HG02852 (cell line): ENCODE measurements around the gene ARHGEF11.

Source experiments
- ATAC-seq: cut with Tn5 transposase; IDR thresholded peaks from one replicate; pipeline ENCODE4 v1.9.1; 2021; ENCODE audit warnings: mild to moderate bottlenecking, moderate library complexity; ENCODE audit not compliant: unreplicated experiment

ARHGEF11 gene

DNA sequence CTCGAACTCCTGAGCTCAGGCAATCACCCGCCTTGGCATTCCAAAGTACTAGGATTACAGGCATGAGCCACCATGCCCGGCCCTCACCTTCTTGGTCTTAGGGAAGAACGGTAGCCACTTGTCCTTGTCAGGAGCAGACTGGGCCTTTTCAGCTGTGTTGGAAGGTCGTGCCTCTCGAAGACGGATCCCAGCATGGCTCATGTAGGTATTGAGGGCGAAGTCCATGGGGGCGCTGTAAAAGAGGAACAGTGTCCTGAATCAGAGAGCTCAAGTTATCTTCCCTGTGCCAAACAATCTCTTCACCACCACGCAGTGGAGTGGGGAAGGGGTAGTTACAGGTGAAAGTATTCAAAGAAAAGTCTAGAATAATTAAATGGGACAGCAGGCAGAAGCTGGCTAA is 89.2 kb downstream of the ARHGEF11 start:
- ATAC-seq, result no peak

DNA sequence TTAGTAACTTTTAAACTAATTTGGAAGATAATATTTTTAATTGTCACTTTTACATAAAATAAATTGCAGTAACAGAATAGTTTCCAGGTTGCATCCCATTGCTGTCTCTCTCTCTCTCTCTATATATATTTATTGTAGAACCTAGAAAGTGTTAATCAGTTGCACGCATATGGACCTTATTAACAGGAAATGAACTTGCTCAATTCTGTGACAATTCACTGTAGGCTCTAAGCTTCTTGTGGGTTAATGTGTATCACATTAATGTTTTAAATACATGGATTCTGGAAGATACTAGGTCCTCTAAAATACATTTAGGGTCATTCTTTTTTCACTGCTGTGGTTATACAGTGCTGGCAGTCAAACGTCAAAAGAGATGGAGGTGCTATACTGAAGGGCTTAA is 92.0 kb downstream of the ARHGEF11 start:
- ATAC-seq, result no peak

DNA sequence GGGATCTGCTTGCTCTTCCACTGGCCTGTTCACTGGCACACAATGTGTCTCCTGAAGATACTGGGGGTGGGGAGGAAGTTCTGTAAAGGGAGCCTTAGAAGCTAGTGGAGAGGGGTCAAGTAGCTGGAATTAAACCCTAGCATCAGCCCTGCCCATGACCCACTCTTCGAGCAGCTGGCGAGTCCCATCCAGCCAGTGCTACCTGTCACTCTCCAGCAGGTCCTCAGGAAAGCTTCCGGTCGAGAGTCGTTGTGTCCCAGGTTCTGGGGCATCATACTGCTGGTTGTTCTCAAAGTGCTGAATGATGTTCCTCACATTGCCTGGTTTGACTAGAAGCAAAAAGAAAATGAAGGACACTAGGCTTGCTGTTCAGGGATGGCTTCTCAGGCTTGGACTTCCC is 94.2 kb downstream of the ARHGEF11 start:
- ATAC-seq, result no peak

DNA sequence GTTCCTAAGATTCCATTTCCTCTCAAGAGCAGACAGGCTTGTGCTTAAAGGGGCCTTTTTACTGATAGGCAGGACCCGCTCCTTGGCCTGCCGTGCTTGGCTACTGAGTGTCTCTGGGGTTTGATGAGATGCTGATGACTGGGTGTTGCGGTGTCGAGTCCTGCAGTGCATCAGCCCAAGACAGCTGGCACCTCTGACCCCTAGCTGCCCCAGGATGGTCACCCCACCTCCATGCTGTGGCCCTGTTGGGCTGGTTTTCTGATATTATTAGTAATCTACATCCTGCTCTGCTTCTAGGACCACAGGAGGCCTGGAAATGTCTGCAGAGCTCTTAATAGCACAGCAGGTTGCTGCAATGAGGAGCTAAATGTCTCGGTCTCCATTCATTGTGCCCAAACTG is 96.4 kb downstream of the ARHGEF11 start:
- ATAC-seq, result no peak

DNA sequence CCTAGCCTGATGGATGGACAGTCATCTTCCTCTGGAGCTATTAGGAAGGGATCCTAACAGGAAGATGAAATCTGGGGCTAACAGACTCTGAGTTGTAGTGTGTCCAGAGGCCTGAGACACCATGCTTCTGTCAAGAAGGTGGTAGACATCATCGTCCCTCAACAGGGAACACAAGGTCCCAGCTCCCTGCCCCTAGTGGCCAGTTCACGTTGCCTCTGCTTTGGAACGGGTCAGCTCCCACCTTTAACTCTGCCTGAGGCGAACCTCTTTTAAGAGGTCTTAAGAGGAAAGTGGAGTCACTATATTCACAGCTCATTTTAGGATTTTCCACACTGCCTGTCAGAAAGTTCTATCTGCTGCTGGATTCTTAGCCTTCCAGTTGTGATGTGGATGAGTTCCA is 96.8 kb downstream of the ARHGEF11 start:
- ATAC-seq, result no peak

DNA sequence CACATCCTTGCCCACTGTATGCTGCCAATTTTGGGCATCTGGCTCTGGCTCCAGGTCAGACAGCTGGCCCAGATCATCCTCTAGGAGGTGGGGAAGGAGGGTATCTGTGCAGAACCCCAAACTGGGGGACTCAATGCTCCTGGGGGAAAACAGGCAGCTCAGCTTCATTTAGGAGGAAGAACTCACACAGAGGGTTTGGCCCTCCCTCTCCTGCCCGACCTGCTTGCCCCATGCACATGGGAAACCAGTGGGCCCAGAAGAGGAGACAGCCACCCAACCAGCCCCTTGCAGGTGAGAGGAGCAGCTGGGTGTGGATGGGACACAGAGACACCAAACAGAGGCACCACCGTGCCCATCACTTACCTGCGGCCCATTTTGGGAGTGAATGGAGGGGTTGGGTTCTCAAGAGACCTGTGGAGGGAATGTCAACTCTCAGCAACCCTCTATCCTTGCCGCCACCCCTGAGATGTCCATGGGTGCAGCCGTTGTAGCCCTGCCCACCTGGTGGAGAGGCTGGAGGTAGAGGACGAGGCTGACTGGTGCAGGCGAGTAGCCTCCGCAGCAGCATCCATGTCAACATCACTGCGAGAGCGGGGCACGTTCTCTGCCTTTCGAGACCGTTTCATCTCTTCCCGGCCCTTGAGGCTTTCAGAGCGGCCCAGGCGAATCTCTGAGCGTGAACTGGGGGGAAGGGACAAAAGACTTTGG is 97.6 kb downstream of the ARHGEF11 start:
- ATAC-seq, result no peak

DNA sequence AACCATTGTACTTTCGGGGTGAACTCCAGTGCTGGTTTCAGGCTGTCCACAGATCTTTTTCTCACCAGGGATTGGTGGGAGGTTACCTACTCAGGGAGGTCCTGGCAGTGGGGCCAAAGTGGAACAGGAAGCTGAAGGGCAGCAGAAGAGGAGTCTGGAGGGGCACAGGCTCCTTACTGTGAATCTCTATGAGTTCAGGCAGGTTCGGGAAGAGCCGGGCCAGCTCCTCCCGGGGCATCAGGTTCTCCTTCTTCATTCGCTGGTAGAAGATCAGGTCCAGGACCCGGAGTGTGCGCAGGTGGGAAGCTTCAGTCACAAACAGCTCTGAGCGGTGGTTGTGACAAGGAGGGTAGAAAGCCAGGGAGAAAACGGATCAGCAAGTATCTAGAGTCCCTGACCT is 98.4 kb downstream of the ARHGEF11 start:
- no peak for ATAC-seq

DNA sequence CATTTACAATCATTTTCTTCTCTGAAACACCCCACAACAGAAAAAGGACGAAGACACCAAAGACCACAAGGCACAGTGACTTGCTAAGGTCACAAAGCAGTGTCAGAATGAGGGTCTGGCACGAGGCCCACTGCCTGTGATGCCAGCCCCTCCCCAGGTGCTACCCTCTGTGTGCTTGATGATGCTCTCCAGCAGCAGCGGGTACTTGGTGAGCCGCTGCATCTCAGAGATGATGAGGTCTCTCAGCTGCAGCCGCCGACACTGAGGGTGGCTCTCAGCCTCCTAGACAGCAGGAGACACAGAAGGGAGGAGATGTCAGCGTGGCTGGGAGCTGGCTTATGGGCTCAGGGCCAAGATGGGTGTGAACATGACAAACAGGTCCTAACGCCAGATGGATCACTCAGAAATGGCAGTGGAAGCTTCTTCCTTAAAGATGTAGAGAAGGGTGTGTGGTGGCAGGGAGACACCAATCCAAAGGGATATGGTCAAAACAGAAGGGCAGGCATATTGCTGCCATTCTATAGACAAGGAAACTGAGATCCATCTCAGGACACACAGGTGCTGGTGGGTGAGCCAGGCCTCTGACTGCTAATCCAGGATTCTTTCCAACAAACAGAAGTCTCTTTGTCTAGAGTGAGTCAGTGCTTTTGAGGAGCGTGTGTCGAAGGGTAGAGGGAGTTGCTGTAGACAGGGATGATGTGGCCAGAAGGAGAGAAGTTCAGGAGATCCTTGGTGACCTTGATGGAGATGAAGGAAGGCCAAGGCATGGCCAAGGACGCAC is 99.5 kb downstream of the ARHGEF11 start:
- no peak for ATAC-seq

DNA sequence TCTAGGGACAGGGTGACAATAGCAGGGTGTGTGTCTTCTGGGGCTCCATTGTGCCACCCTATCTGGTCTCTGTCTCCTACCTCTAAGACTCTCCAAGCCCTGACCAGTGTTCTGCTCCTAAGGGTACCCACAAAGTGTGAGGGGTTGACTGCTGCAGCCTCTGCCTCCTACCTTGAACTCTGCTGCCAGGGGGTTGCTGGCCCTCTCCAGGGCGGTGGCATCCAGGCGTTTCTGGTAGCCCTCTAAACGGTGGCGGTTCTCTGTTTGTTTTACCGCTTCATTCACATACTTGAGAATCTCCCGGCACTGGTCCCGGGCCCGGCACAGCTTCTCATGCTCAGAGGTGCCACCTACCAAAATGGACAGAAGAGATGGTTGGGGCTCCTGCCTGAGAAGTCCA is 100.7 kb downstream of the ARHGEF11 start:
- no peak for ATAC-seq

DNA sequence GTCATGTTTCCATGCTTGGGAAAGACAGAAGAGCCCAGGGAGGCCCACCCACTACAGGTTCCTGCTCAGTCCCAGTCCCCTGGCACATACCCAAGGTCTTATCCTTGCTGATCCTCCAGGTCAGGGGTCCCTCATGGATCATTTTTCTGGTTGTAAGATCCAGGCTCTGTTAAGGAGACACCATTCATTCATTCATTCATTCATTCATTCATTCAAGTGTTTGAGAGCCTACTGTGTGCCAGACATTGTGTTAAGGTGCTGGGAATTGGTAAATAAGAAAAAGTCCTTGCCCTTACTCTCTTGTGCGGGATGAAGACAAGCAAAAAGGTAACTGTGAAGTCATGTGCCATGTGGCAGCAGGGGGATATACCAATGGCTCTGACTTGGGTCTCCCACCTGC is 101.3 kb downstream of the ARHGEF11 start:
- no peak for ATAC-seq

DNA sequence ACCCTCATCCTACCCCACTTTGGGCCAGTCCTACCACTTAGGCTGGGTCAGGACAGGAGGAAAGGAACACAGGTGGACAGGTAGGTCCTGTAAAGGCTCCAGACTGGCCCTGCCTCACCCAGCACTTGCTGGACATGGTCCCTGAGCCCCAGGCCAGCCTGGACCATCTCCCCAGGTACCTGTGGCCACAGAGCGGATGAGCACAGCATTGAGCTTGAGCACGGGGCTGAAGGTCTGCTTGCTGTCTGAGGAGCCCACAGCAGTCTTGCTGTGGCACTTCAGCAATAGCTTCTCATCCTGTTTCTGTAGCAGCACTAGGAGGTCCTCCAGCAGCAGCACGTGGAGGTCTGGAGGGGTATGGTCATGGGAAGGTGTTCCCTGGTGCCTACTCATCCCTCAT is 101.8 kb downstream of the ARHGEF11 start:
- no peak for ATAC-seq

DNA sequence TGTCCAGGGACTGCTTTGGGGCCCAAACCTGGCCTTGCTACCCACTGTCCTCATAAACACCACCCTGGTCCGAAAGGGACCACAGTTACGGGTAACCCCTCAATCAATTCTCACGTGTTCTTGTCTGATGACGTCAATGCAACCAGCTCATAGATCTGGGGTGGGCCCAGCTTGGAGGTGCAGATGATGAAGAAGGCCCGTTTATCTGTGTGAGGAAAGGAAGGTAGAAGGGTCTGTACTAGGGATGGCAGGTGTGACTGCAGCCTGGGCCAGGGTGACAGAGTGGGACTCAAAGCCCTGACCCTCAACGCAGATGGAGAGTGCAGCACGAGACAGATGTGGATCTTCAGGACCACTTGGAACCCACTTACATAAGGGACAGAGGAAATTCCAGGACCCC is 103.0 kb downstream of the ARHGEF11 start:
- ATAC-seq, result no peak

DNA sequence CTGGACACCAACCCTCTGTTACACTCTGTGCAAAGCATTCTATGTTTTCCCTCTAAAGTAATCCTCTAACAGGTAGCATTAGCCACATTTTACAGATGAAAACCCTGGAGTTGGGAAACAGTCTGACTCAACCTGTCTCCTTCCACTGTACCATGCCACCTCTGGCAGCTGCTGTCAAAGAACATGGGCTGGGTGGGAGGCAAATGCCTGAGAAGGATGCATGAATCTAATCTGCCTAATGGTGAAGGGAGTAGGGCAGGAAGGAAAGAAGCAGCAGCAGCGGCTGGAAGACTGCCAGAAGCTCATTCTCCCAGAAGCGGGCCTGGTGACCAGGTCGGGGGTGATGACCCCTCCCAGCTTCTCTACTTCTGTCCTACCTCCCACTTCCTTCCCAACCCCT is 103.4 kb downstream of the ARHGEF11 start:
- no peak for ATAC-seq

DNA sequence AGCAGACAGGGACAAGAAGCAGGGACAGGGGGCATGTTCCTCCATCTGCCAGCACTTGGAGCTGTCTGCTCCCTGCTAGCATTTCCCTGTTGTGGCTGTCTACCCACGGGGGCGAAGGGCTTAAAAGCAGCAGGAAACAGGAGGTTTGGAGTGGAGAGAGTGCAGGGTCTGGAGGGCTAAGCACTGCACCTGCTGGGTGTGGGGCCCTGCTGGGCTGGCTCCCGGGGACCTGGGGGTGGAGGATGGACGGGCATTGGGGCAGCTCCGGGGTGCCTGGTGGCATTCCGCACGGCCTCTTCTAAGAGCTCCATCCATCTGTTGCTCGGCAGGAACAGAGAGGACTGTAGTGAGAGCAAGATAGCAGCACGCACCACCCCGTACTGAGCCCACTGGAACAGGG is 103.9 kb downstream of the ARHGEF11 start:
- no peak for ATAC-seq

DNA sequence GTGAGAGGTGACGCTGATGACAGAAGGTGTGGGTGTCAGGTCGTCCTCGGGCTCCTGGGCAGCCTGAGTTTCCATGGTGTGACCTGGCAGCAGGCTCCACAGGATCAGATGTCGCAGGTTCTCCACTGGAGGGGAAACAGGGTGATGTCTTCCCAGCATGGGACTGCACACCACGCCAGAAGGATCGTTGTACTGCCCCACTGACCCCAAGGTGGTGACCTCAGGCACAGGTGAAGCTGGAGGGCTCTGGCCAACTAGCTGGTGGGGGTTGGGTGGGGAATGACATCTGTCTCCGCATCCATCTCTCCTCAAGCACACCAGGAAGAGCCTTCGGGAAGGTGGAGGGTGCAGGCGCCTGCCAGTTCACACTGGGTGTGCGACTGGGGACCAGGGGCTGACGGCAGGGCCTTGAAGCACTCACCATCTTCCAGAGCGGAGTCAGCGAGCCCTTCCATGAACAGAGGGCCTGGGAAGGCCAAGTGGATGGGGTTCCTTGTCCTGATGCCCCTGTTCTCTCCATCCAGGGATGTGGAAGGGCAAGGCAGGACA is 105.7 kb downstream of the ARHGEF11 start:
- ATAC-seq, result no peak

DNA sequence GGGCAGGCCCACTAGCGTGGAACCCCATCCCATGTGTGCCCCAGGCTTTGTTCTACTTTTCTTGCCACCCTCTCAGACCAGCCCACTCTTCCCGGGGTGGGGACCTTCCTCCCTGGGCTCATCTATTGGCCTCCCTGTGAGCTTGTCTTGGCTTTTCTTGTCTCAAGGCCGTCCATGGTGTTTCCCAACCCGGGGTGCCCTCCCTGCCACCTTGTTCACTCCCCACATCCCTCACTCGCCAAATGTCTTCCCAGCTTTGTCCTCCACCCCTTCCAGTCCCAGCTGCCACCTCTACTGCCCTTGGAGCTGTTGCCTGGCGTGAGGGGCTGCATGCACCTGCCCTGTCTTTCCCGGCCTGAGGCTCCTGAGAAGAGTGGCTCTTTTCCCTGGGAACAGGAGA is 106.7 kb downstream of the ARHGEF11 start:
- no peak for ATAC-seq

DNA sequence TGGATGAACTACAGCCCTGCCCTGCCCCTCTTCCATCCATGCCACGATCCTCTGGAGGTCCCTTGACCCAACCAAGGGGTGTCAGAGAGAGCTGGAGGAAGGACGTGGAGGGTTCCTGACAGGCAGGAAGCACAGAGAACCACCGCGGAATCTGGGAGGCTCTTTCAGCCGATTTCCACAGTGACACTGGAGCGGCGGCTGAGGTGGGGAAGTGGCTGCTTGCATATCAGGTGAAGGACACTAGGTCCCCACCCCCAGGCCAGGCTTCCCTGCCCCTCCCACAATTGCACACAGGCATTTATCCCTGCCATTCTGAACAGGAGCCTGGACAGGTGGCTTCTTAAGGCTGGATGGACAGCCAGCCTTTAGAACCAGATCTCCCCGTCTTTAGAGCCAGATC is 107.7 kb downstream of the ARHGEF11 start:
- no peak for ATAC-seq

DNA sequence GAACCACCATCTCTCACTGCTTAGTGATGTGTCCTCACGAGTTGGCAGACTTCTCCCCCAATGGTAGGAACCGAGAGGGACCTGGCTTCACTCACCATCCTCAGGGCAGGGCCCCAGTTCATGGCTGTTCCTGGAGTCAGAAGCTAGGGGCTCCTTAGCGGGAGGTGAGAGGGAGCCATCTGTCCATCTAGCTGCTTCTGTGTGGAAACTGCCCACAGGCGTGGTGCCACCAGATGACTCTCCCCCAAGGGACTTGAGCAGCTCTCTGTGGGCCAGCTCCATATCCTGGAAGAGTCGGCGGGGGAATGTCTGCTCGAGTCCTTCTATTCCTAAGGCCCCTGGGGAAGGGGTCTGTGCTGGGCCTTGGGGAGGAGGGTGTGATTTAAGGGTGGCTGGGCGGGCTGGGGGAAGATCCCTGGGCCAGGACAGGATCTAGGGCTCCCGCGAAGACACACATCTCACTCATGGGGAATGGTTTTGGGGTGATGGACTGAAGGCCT is 108.8 kb downstream of the ARHGEF11 start:
- no peak for ATAC-seq

DNA sequence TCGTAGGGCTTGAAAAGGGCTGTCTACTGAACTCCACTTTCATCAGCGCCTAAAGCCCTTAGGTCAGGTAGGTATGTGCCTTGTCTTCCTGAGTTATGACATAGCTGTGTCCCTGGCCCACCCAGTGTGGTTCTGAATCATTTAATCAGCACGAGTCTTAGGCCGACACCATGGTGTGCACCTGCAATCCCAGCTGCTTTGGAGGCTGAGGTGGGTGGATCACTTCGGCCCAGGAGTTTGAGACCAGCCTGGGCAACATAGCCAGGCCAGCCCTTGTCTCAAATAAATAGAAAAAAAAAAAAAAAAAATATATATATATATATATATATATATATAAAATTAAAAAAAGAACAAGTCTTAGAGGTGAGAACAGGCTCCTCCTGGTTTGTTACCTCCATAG is 109.4 kb downstream of the ARHGEF11 start:
- no peak for ATAC-seq

DNA sequence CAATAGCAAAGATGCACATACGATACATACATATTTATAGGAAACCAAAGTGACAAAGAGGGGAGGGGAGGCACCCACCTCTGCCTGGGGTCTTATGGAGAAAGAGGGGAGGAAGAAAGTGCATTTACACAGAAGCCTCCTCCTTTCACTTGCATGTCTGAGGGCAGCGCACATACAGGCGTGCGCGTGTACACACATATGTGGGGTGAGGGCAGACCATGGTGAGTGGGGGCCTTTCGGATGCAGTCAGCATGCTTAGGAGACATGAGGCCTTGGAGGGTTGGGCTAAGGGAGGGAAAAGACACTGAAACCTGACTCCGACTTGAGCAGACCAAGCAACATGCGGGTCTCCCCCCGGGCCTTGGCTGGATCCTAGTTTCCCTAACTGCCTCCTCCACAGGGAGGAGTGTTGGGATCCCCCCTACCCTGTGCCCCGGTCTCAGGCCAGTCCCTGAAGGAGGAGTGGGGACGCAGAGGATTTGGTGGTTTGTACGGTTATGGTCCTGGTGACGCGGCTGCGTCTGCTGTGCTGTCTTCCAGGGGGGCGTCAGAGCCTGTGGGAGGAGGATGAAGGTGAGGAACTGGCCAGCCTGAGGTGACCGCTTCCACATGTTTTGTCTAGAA is 109.9 kb downstream of the ARHGEF11 start:
- ATAC-seq, result no peak

DNA sequence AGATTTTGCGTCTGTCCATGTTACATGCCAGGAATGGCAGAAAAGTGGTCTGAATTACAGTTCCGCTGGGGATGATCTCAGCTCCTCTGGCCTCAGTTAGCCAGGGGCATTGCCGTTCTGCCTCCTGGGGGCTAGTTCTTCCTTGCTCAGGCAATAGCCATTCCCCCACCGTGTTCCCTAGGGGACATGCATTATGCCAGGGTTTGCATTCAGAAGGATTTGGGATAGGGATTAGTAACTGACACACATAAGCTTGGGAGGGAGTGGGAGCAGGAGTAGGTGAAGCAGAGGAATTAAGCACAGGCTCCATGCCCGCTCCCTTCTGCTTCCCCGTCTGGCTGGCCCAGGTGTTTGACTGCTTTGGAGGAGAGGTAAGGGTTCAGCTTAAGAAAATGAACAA is 112.4 kb downstream of the ARHGEF11 start:
- ATAC-seq, result no peak
